GM12874 (cell line): Measurements from ENCODE around the gene SFXN3.

Source experiments
- CTCF ChIP-seq: IDR thresholded peaks from 2 replicates; pipeline ENCODE4 v1.5.1; 2011; ENCODE audit warnings: low read depth, mild to moderate bottlenecking, control low read depth, low read length, moderate library complexity; ENCODE audit not compliant: insufficient read depth

SFXN3 gene

GRCh38 chr10:101064415-101065030, 33.5 kb downstream of the SFXN3 start:
- TF ChIP-seq CTCF = no peak

DNA sequence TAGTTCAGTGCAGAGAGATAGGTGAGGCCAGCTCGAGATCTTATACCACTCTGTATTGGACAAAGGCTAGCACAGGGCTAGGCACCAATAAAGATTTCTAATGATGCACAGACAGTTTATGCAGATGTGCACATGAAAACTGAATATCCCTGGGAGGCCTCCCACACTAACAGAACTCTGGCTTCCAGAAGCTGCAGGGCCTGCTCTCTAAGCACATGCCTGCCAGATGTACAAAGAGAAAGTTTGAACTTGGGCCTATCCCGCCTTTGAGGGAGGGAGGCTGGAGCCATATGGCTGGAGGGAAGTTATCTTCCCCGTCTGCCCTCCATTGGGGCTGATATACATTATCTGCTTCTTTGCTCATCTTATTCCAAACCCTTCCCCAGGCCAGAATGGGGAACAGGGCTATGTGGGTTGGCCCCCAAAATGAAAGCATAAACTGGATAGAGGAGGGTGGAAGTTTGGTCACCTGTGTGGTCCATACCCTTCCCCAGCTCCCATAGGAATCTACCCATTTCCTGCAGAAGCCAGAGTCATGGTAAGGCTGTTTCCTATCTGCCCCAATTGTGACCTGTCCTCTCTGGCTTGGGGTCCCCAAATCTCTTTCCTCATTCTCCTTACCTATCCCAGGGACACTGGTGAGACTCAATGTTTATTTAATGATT, 34.6 kb downstream of the SFXN3 start:
- TF ChIP-seq CTCF = no peak

GRCh38 chr10:101066146-101066895, 35.3 kb downstream of the SFXN3 start:
- peak; percentile 66 for TF ChIP-seq CTCF

DNA sequence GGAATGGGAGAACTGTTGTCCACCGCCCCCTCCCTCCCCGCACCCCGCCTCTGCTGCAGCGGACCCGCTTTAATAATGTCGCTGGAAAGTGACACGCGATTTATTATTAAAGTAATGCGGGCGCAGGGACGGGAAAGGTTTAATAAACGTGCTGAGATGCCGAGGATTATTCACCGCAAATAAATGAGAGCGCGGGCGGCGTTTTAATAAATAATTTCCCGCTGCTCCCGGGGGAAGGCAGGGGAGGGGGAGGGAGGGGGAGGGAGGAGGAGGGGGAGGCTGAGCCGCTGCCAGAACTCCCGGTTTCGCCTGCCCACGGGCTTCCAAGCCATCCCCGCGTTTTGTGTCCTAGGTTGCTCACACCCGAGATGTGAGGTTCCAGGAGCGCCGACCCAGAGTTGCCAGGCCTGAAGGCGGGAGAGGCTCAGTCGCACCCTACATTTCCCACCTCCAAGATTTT, 35.9 kb downstream of the SFXN3 start:
- no peak for TF ChIP-seq CTCF

DNA sequence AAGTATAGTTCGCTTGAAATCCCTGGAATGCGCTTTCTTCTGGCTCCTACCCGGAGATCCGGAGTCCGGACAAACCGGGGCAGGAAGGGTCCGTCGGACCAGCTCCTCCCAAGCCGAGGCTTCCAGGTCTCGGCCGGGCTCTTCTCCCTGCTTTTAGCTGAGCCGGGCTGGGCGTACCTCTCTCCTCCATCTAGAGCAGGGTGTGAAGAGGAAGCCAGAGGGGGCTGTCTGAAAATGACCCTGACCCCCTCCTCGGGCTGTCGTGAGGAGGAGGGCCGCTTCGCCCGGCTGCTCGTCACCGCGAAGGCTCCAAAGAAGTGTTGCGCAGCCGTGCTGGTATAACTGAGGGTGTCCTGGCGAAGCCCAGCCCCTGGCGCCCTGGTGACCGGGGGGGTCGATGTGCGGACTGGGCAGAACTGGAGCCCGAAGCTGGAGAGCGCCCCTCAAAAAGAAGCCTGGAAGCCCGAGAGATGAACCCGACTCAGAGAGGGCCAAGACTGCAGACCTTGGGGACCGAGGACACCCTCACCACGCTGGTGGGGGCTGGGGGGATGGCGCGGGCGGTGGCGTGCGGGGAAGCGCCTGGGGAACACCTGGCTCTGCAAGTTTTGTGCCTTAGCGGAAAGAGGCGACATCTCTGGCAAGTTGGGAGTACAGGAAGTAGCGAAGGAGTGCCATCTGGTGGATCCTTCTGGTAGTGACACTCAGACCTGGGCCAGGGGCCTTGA, 36.5 kb downstream of the SFXN3 start:
- TF ChIP-seq CTCF = peak; percentile 77

DNA sequence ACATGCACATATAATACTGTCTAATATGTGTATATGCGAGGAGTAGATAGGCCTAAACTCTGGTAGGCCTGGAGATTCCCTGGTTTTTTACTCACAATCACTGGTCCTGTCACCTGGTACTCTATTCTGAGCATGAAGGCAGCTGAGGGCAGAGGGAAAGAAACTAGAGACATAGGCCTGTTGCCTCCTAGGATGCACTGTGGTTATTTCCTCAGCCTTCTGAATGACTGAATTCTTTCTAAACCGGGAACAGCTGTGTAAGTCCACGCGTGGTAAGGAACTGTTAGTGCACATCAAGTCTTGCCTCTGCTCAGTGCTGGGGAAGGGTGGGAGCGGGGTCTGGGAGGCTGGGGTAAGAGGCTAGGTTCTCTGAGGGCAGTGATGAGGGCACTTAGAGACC, 38.4 kb downstream of the SFXN3 start:
- no peak for TF ChIP-seq CTCF

- no peak for TF ChIP-seq CTCF
Observed at GRCh38 chr10:101070098-101070497, 39.1 kb downstream of the SFXN3 start.
